Hair follicle dermal papilla cell (primary cell): Measurements from ENCODE around the gene INHBB. TPM values are rescaled to one million over a fixed set of nuclear protein-coding genes. Genes with fewer than 3 reads are reported as not detected.

ENCODE experiments used
- total RNA-seq: library from RNA; depleted of rRNA; stranded (reverse); fragments of >200 nt; gene quantifications from 2 replicates; pipeline ENCODE4 v1.2.3, GENCODE V29; 2012

Gene INHBB
- 8.5 and 10.1 TPM in 2 replicates for total RNA-seq

DNA sequence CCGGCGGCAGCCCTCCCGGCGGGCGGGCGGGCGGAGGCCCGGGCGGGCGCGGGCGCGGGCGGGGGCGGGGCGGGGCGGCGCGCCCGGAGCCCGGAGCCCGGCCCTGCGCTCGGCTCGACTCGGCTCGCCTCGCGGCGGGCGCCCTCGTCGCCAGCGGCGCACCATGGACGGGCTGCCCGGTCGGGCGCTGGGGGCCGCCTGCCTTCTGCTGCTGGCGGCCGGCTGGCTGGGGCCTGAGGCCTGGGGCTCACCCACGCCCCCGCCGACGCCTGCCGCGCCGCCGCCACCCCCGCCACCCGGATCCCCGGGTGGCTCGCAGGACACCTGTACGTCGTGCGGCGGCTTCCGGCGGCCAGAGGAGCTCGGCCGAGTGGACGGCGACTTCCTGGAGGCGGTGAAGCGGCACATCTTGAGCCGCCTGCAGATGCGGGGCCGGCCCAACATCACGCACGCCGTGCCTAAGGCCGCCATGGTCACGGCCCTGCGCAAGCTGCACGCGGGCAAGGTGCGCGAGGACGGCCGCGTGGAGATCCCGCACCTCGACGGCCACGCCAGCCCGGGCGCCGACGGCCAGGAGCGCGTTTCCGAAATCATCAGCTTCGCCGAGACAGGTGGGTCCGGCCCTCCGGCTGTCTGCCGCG, at the start of gene INHBB:
Gene INHBB, plus strand, starts transcription at position 111 of the 641 bp plus-strand sequence. Its CDS starts 53 bp downstream, at position 164.

Other genes starting within 250 kb of the INHBB start
- 38.6 and 48.4 TPM in 2 replicates for gene TMEM185B, start 122.7 kb upstream of the INHBB start, total RNA-seq
- gene RALB, start 93.3 kb upstream of the INHBB start, total RNA-seq: 36.2 and 40.8 TPM in 2 replicates